ENCODE data around the gene RARRES1.

RARRES1 gene

DNA sequence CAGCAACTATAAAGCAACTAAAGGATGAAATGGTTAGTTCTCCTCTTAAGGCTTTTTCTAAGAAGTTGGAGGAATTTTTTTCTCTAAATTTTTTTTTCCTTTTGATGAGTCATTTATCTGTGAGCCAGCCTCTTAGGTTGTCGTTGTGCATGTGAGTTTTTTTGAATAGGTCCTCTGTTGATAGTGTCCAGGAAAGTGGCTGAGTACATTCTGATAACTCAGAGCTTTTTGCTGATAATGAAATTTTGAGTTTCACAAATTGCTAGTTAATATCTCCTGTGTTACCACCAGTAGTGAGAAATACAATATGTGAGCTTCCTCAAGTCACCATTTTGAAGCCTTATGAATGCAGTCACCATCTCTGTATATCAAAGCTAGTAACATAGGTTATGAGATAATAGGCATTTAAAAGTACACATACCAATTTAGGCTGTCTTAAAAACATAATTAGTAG lies 52.7 kb downstream of the RARRES1 start:
- no peak overlapping the region for H3K4me2 ChIP-seq (ENCODE audit: low read depth, low read length)

DNA sequence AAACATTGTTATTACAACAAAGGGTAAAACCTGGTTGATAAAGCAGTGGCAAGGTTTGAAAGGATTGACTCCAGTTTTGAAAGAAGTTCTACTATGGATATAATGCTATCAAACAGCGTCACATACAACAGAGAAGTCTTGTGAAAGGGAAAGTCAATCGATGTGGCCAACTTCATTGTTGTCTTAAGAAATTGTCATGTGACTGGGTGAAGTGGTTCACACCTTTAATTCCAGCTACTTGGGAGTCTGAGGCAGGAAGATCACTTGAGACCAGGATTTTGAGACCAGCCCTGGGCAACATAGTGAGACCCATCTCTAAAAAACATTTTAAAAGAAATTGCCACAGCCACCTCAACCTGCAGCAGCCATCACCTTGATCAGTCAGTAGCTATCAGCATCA lies 53.6 kb downstream of the RARRES1 start:
- H3K4me3 ChIP-seq (ENCODE audit: low read length) = no peak overlapping the region
- H3F3A ChIP-seq (ENCODE audit: insufficient read depth, low read length) = no peaks in the 10 kb centered on the region
- no peaks in the 10 kb centered on the region for H3K79me2 ChIP-seq (ENCODE audit: low read length)
- no peak overlapping the region for H2AFZ ChIP-seq (ENCODE audit: low read length)
- H3K4me2 ChIP-seq (ENCODE audit: low read depth, low read length) = no peak overlapping the region
- no peaks in the 10 kb centered on the region for H4K20me1 ChIP-seq (ENCODE audit: insufficient read depth, low read length)
- no peaks in the 10 kb centered on the region for H3K9me2 ChIP-seq (replicated peaks; ENCODE audit: insufficient read depth, low read length)
- H3K9ac ChIP-seq (ENCODE audit: low read length) = no peak overlapping the region
- no peaks in the 10 kb centered on the region; the same call in 1 of the 2 replicates for H3K36me3 ChIP-seq (replicated peaks; ENCODE audit: insufficient read depth, low read length)
- no peaks in the 10 kb centered on the region for H3K27me3 ChIP-seq (replicated peaks; ENCODE audit: insufficient read depth, low read length)
- TF ChIP-seq EZH2 (optimal IDR thresholded peaks at IDR 0.05; ENCODE audit: low read depth, low read length) (no peak), EZH2phosphoT487 (IDR thresholded peaks at IDR 0.05; ENCODE audit: low read length) (no peak), CTCF (IDR thresholded peaks at IDR 0.05; ENCODE audit: low read length) (no peak)
- no peaks in the 10 kb centered on the region for H3K4me1 ChIP-seq (ENCODE audit: low read length)
- no peak for DNase-seq
- no peaks in the 10 kb centered on the region for H3K9me3 ChIP-seq (replicated peaks; ENCODE audit: insufficient read depth, low read length)
- no peak overlapping the region for H3K27ac ChIP-seq (ENCODE audit: low read length)

More for the DNA sequence above, 52.7 kb downstream of the RARRES1 start:
- no peak for TF ChIP-seq EZH2 (optimal IDR thresholded peaks at IDR 0.05; ENCODE audit: low read depth, low read length)
- no peak for TF ChIP-seq CTCF (IDR thresholded peaks at IDR 0.05; ENCODE audit: low read length)
- TF ChIP-seq EZH2phosphoT487 (IDR thresholded peaks at IDR 0.05; ENCODE audit: low read length) = no peak
- no peaks in the 10 kb centered on the region for H3K9me3 ChIP-seq (replicated peaks; ENCODE audit: insufficient read depth, low read length)
- H3K79me2 ChIP-seq (ENCODE audit: low read length) = no peaks in the 10 kb centered on the region
- H3K4me3 ChIP-seq (ENCODE audit: low read length) = no peak overlapping the region
- no peaks in the 10 kb centered on the region for H4K20me1 ChIP-seq (ENCODE audit: insufficient read depth, low read length)
- H3K9me2 ChIP-seq (replicated peaks; ENCODE audit: insufficient read depth, low read length) = no peaks in the 10 kb centered on the region
- no peak overlapping the region for H3K27ac ChIP-seq (ENCODE audit: low read length)
- no peaks in the 10 kb centered on the region for H3K4me1 ChIP-seq (ENCODE audit: low read length)
- no peak for DNase-seq
- H3K9ac ChIP-seq (ENCODE audit: low read length) = no peak overlapping the region
- no peaks in the 10 kb centered on the region; the same call in 1 of the 2 replicates for H3K36me3 ChIP-seq (replicated peaks; ENCODE audit: insufficient read depth, low read length)
- no peak overlapping the region for H2AFZ ChIP-seq (ENCODE audit: low read length)
- no peaks in the 10 kb centered on the region for H3F3A ChIP-seq (ENCODE audit: insufficient read depth, low read length)
- H3K27me3 ChIP-seq (replicated peaks; ENCODE audit: insufficient read depth, low read length) = no peaks in the 10 kb centered on the region

GRCh38 chr3:158672215-158673176 lies 59.8 kb downstream of the RARRES1 start, which contains the start of gene LXN:
Gene LXN, minus strand, starts transcription at chr3:158672648. Its CDS starts 170 bp downstream, at chr3:158672478.
- H3K79me2 ChIP-seq (ENCODE audit: low read length) = peaks cover 12% of the 10 kb centered on the region; the same call in 1 of the 2 replicates
- H3F3A ChIP-seq (ENCODE audit: insufficient read depth, low read length) = peaks cover 20% of the 10 kb centered on the region
- peak within 1 kb of the TSS; percentile 62 for H3K4me2 ChIP-seq (ENCODE audit: low read depth, low read length)
- H2AFZ ChIP-seq (ENCODE audit: low read length) = peak within 1 kb of the TSS; percentile 78
- no peaks in the 10 kb centered on the region for H3K9me2 ChIP-seq (replicated peaks; ENCODE audit: insufficient read depth, low read length)
- H4K20me1 ChIP-seq (ENCODE audit: insufficient read depth, low read length) = no peaks in the 10 kb centered on the region
- TF ChIP-seq EZH2 (optimal IDR thresholded peaks at IDR 0.05; ENCODE audit: low read depth, low read length) (no peak), CTCF (IDR thresholded peaks at IDR 0.05; ENCODE audit: low read length) (peak; percentile 89)
- peak within 1 kb of the TSS; percentile 66 for H3K4me3 ChIP-seq (ENCODE audit: low read length)
- no peaks in the 10 kb centered on the region for H3K9me3 ChIP-seq (replicated peaks; ENCODE audit: insufficient read depth, low read length)
- peaks cover 9% of the 10 kb centered on the region; the same call in 1 of the 2 replicates for H3K4me1 ChIP-seq (ENCODE audit: low read length)
- H3K9ac ChIP-seq (ENCODE audit: low read length) = peak within 1 kb of the TSS; percentile 52
- peak within 1 kb of the TSS; percentile 68; the same call in 1 of the 2 replicates for H3K27ac ChIP-seq (ENCODE audit: low read length)
- DNase-seq = peak; percentile 97
- H3K27me3 ChIP-seq (replicated peaks; ENCODE audit: insufficient read depth, low read length) = no peaks in the 10 kb centered on the region
- H3K36me3 ChIP-seq (replicated peaks; ENCODE audit: insufficient read depth, low read length) = no peaks in the 10 kb centered on the region; the same call in 1 of the 2 replicates

All from MM.1S (cell line).